ENCODE results near the gene TAS2R41.
"Not testable (repeated sequence)": the region's sequence is repeated elsewhere in the genome, so short reads cannot be mapped to it uniquely, and the experiment has no call there.

The TAS2R41 gene

GRCh38 chr7:143455491-143455890 is 22.2 kb upstream of the TAS2R41 start:
- DNase-seq (ENCODE audit: extremely low spot score, insufficient read length, low read depth) = no peak
- FAIRE-seq = no peak

- FAIRE-seq (no peak), DNase-seq (ENCODE audit: extremely low spot score, insufficient read length, low read depth) (no peak)
Observed at GRCh38 chr7:143455942-143456341, 21.7 kb upstream of the TAS2R41 start.

- no peak for DNase-seq (ENCODE audit: extremely low spot score, insufficient read length, low read depth)
Observed at GRCh38 chr7:143456992-143457793, 20.5 kb upstream of the TAS2R41 start.

GRCh38 chr7:143458263-143458662 is 19.4 kb upstream of the TAS2R41 start:
- DNase-seq (ENCODE audit: extremely low spot score, insufficient read length, low read depth) = no peak
- FAIRE-seq = no peak

More at GRCh38 chr7:143456992-143457793, 20.5 kb upstream of the TAS2R41 start:
- FAIRE-seq = no peak

GRCh38 chr7:143458681-143459080 is 19.0 kb upstream of the TAS2R41 start:
- no peak for DNase-seq (ENCODE audit: extremely low spot score, insufficient read length, low read depth)
- FAIRE-seq = no peak

- DNase-seq (ENCODE audit: extremely low spot score, insufficient read length, low read depth) (no peak), FAIRE-seq (no peak)
Observed at GRCh38 chr7:143459359-143459758, 18.3 kb upstream of the TAS2R41 start.

- FAIRE-seq = no peak
- DNase-seq (ENCODE audit: extremely low spot score, insufficient read length, low read depth) = no peak
Observed at GRCh38 chr7:143460271-143460979, 17.2 kb upstream of the TAS2R41 start.

- DNase-seq (ENCODE audit: extremely low spot score, insufficient read length, low read depth) (no peak), FAIRE-seq (no peak)
Observed at GRCh38 chr7:143462045-143462444, 15.6 kb upstream of the TAS2R41 start.

GRCh38 chr7:143463556-143463955 is 14.1 kb upstream of the TAS2R41 start:
- no peak for FAIRE-seq
- no peak for DNase-seq (ENCODE audit: extremely low spot score, insufficient read length, low read depth)

- DNase-seq (ENCODE audit: extremely low spot score, insufficient read length, low read depth) (no peak), FAIRE-seq (no peak)
Observed at GRCh38 chr7:143463957-143464356, 13.7 kb upstream of the TAS2R41 start.

GRCh38 chr7:143467724-143468123 is 9.9 kb upstream of the TAS2R41 start:
- DNase-seq (ENCODE audit: extremely low spot score, insufficient read length, low read depth) = no peak

GRCh38 chr7:143472071-143472689 is 5.5 kb upstream of the TAS2R41 start:
- not testable (repeated sequence) for FAIRE-seq; DNase-seq (ENCODE audit: extremely low spot score, insufficient read length, low read depth)

More at GRCh38 chr7:143467724-143468123, 9.9 kb upstream of the TAS2R41 start:
- FAIRE-seq = no peak

GRCh38 chr7:143479055-143479766 is 1.5 kb downstream of the TAS2R41 start:
- no peak for FAIRE-seq
- DNase-seq (ENCODE audit: extremely low spot score, insufficient read length, low read depth) = no peak

GRCh38 chr7:143480501-143480900 is 2.8 kb downstream of the TAS2R41 start:
- FAIRE-seq (no peak), DNase-seq (ENCODE audit: extremely low spot score, insufficient read length, low read depth) (no peak)

- FAIRE-seq (no peak), DNase-seq (ENCODE audit: extremely low spot score, insufficient read length, low read depth) (no peak)
Observed at GRCh38 chr7:143484119-143484518, 6.4 kb downstream of the TAS2R41 start.

- FAIRE-seq = no peak
- no peak for DNase-seq (ENCODE audit: extremely low spot score, insufficient read length, low read depth)
Observed at GRCh38 chr7:143485094-143485493, 7.4 kb downstream of the TAS2R41 start.

GRCh38 chr7:143485500-143485899 is 7.8 kb downstream of the TAS2R41 start:
- DNase-seq (ENCODE audit: extremely low spot score, insufficient read length, low read depth) (no peak), FAIRE-seq (no peak)

- not testable (repeated sequence) for FAIRE-seq
Observed at GRCh38 chr7:143486266-143486665, 8.6 kb downstream of the TAS2R41 start.

GRCh38 chr7:143487061-143487460 is 9.4 kb downstream of the TAS2R41 start:
- DNase-seq (ENCODE audit: extremely low spot score, insufficient read length, low read depth) (no peak), FAIRE-seq (no peak)

More at GRCh38 chr7:143486266-143486665, 8.6 kb downstream of the TAS2R41 start:
- not testable (repeated sequence) for DNase-seq (ENCODE audit: extremely low spot score, insufficient read length, low read depth)

- no peak for FAIRE-seq
- no peak for DNase-seq (ENCODE audit: extremely low spot score, insufficient read length, low read depth)
Observed at GRCh38 chr7:143487566-143487965, 9.9 kb downstream of the TAS2R41 start.

Measured in GM18507 (cell line).